ENCODE results near the gene NRG2. TPM values are rescaled to one million over a fixed set of nuclear protein-coding genes. Genes with fewer than 3 reads are reported as not detected.

NRG2 gene
- total RNA-seq = 5.2 TPM

GRCh38 chr5:140042643-140043507, at the start of gene NRG2:
Gene NRG2 (minus strand): TSS chr5:140043299.

Other genes starting within 250 kb of the NRG2 start
- 6.9 TPM for gene PSD2, start 247.5 kb downstream of the NRG2 start, total RNA-seq
- 24.7 TPM for gene PURA, start 70.8 kb upstream of the NRG2 start, total RNA-seq
- 14.5 TPM for gene IGIP, start 82.6 kb upstream of the NRG2 start, total RNA-seq
- gene CYSTM1, start 131.9 kb upstream of the NRG2 start, total RNA-seq = 6.2 TPM

Measured in camera-type eye (tissue), 1 donor.